ENCODE results near the gene POU2AF2. TPM values are rescaled to one million over a fixed set of nuclear protein-coding genes. Genes with fewer than 3 reads are reported as not detected.

Gene POU2AF2
- total RNA-seq, 4 donors from 2014 or later = 0.78 to 4.2 (median 2.0) TPM

GRCh38 chr11:111269146-111269868, 23.8 kb downstream of the POU2AF2 start:
- 24 to 25% methylated on average over 5 of the region's 5 CpGs for WGBS, 2 donors
- H3K36me3 ChIP-seq = no peaks in the 10 kb centered on the region
- H3K4me3 ChIP-seq = no peak overlapping the region
- H3K4me1 ChIP-seq = peaks cover 0 to 20% (median 4%) of the 10 kb centered on the region in 4 donors
- no peaks in the 10 kb centered on the region for H3K27me3 ChIP-seq
- peak in 1 of 2 donors; percentile 19 for DNase-seq (ENCODE audit: low spot score in 2 of 2)
- H3K27ac ChIP-seq = no peak overlapping the region
- TF ChIP-seq, protein P1, sequence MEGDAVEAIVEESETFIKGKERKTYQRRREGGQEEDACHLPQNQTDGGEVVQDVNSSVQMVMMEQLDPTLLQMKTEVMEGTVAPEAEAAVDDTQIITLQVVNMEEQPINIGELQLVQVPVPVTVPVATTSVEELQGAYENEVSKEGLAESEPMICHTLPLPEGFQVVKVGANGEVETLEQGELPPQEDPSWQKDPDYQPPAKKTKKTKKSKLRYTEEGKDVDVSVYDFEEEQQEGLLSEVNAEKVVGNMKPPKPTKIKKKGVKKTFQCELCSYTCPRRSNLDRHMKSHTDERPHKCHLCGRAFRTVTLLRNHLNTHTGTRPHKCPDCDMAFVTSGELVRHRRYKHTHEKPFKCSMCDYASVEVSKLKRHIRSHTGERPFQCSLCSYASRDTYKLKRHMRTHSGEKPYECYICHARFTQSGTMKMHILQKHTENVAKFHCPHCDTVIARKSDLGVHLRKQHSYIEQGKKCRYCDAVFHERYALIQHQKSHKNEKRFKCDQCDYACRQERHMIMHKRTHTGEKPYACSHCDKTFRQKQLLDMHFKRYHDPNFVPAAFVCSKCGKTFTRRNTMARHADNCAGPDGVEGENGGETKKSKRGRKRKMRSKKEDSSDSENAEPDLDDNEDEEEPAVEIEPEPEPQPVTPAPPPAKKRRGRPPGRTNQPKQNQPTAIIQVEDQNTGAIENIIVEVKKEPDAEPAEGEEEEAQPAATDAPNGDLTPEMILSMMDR (IDR thresholded peaks at IDR 0.05) = no peak
- TF ChIP-seq EP300 (IDR thresholded peaks at IDR 0.05) (no peak), POLR2A (IDR thresholded peaks at IDR 0.05) (no peak)
- no peaks in the 10 kb centered on the region for H3K9me3 ChIP-seq

DNA sequence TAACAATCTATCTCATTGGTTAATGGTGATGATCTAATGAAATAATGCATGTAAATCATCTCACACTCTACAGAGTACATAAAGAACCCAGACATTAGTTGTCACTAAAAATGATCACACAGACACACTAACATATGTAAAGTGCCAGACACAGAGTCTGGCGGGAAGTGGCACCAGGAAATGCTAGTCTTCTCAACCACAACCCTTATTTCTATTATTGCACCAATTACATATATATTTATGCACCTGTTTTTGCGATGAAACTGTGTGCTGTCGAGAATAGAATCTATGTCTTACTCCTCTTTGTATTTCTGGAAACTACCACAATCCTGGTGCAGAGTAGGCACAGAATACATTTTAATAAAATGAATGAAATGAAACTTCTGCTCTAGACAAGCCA, 26.9 kb downstream of the POU2AF2 start:
- Histone ChIP-seq H3K27ac (no peak overlapping the region), H3K9me3 (no peaks in the 10 kb centered on the region), H3K4me1 (peaks cover 0 to 20% (median 4%) of the 10 kb centered on the region in 4 donors), H3K36me3 (no peaks in the 10 kb centered on the region), H3K27me3 (no peaks in the 10 kb centered on the region), H3K4me3 (no peak overlapping the region)
- TF ChIP-seq, protein P1 (IDR thresholded peaks at IDR 0.05) = no peak
- no peak for TF ChIP-seq EP300 (IDR thresholded peaks at IDR 0.05)
- no peak for TF ChIP-seq POLR2A (IDR thresholded peaks at IDR 0.05)
- 92 to 94% methylated on average over 3 of the region's 3 CpGs for WGBS, 2 donors
- no peak for DNase-seq (ENCODE audit: low spot score in 2 of 2)

GRCh38 chr11:111282562-111283075, 37.1 kb downstream of the POU2AF2 start:
- Histone ChIP-seq H3K36me3 (no peaks in the 10 kb centered on the region), H3K9me3 (no peaks in the 10 kb centered on the region), H3K4me3 (no peak overlapping the region), H3K4me1 (peaks cover 0 to 16% (median 0%) of the 10 kb centered on the region in 4 donors), H3K27me3 (no peaks in the 10 kb centered on the region), H3K27ac (no peak overlapping the region)
- 67 to 68% methylated on average over 3 of the region's 3 CpGs for WGBS, 2 donors
- TF ChIP-seq EP300 (IDR thresholded peaks at IDR 0.05) (no peak), POLR2A (IDR thresholded peaks at IDR 0.05) (no peak)
- TF ChIP-seq, protein P1 (IDR thresholded peaks at IDR 0.05) = no peak
- no peak for DNase-seq (ENCODE audit: low spot score in 2 of 2)

GRCh38 chr11:111283945-111284481, 38.5 kb downstream of the POU2AF2 start:
- Histone ChIP-seq H3K27me3 (no peaks in the 10 kb centered on the region), H3K9me3 (no peaks in the 10 kb centered on the region), H3K36me3 (no peaks in the 10 kb centered on the region), H3K4me3 (peak overlapping the region in 2 of 4 donors; percentile 7 to 24), H3K4me1 (peaks cover 0 to 16% (median 0%) of the 10 kb centered on the region in 4 donors), H3K27ac (peak overlapping the region in 1 of 4 donors; percentile 48)
- WGBS, 2 donors = 63 to 73% methylated on average over 32 to 33 of the region's 33 CpGs
- TF ChIP-seq, protein P1 (IDR thresholded peaks at IDR 0.05) = no peak
- peak in 1 of 2 donors; percentile 42 for TF ChIP-seq EP300 (IDR thresholded peaks at IDR 0.05)
- peak; percentile 54 to 58 for DNase-seq (ENCODE audit: low spot score in 2 of 2)

Data from tibial nerve (tissue), 4 donors.